OCI-LY1 (cell line): Measurements from ENCODE around the gene FURIN.
"Not testable (repeated sequence)": the region's sequence is repeated elsewhere in the genome, so short reads cannot be mapped to it uniquely, and the experiment has no call there.

Source experiments
- H2AFZ ChIP-seq: fragments of 200-600 bp; sonication (generic), shearing (Covaris generic); 2 replicates; pipeline ENCODE4 v1.6.0; 2014; ENCODE audit warnings: antibody characterized with exemption, mild to moderate bottlenecking, low read length
- H3F3A ChIP-seq: fragments of 200-600 bp; sonication (generic), shearing (Covaris generic); 2 replicates; pipeline ENCODE4 v1.6.0; 2014; ENCODE audit warnings: mild to moderate bottlenecking, antibody characterized with exemption, low read length, moderate library complexity; ENCODE audit not compliant: insufficient read depth
- H3K27ac ChIP-seq: fragments of 200-600 bp; sonication (generic); 2 replicates; pipeline ENCODE4 v1.5.1; 2014; ENCODE audit warnings: low read length, mixed run types, mild to moderate bottlenecking, low read depth; ENCODE audit not compliant: poor library complexity, severe bottlenecking
- H3K27me3 ChIP-seq: fragments of 200-600 bp; sonication (generic); 2 replicates; pipeline ENCODE4 v1.6.0; 2014; ENCODE audit warnings: antibody characterized with exemption, mild to moderate bottlenecking, low read length, moderate library complexity; ENCODE audit not compliant: insufficient read depth
- H3K36me3 ChIP-seq: fragments of 200-600 bp; sonication (generic); 2 replicates; pipeline ENCODE4 v1.6.1; 2014; ENCODE audit warnings: mild to moderate bottlenecking, antibody characterized with exemption, low read length, moderate library complexity, mixed read lengths; ENCODE audit not compliant: insufficient read depth
- H3K4me1 ChIP-seq: fragments of 200-600 bp; sonication (generic); 2 replicates; pipeline ENCODE4 v1.5.1; 2014; ENCODE audit warnings: mild to moderate bottlenecking, low read length, moderate library complexity; ENCODE audit not compliant: insufficient read depth, severe bottlenecking
- H3K4me2 ChIP-seq: fragments of 200-600 bp; sonication (generic), shearing (Covaris generic); 2 replicates; pipeline ENCODE4 v1.6.1; 2014; ENCODE audit warnings: low read length
- H3K4me3 ChIP-seq: fragments of 200-600 bp; sonication (generic); 2 replicates; pipeline ENCODE4 v1.5.1; 2014; ENCODE audit warnings: low read length, low read depth, mild to moderate bottlenecking, mixed read lengths; ENCODE audit not compliant: poor library complexity, severe bottlenecking
- H3K79me2 ChIP-seq: fragments of 200-600 bp; shearing (Covaris generic); 2 replicates; pipeline ENCODE4 v1.6.1; 2016; ENCODE audit warnings: mixed run types, low read length, mixed read lengths; ENCODE audit not compliant: insufficient read depth
- H3K9ac ChIP-seq: fragments of 200-600 bp; sonication (generic), shearing (Covaris generic); 2 replicates; pipeline ENCODE4 v1.6.1; 2014; ENCODE audit warnings: mild to moderate bottlenecking, low read length, mixed read lengths
- H3K9me2 ChIP-seq: fragments of 200-600 bp; sonication (generic), shearing (Covaris generic); 2 replicates; pipeline ENCODE4 v1.6.1; 2014; ENCODE audit warnings: low read depth, mild to moderate bottlenecking, low read length, mixed read lengths
- H3K9me3 ChIP-seq: fragments of 200-600 bp; shearing (Covaris generic); 2 replicates; pipeline ENCODE4 v1.6.1; 2014; ENCODE audit warnings: low read length, mixed read lengths
- H4K20me1 ChIP-seq: fragments of 200-600 bp; sonication (generic), shearing (Covaris generic); 2 replicates; pipeline ENCODE4 v1.6.0; 2016; ENCODE audit warnings: mild to moderate bottlenecking, low read length; ENCODE audit not compliant: insufficient read depth
- EZH2 ChIP-seq: fragments of 200-600 bp; sonication (generic), shearing (Covaris generic); IDR thresholded peaks from 2 replicates; pipeline ENCODE4 v1.8.0; 2017; ENCODE audit warnings: borderline replicate concordance, mixed run types, mild to moderate bottlenecking, antibody characterized with exemption, low read length, moderate library complexity, mixed read lengths
- TF ChIP-seq, protein P1 (sequence below): fragments of 200-600 bp; sonication (generic), shearing (Covaris generic); IDR thresholded peaks from 2 replicates; pipeline ENCODE4 v1.5.1; 2017; ENCODE audit warnings: mild to moderate bottlenecking, antibody characterized with exemption, low read length, moderate library complexity, mixed read lengths

The FURIN gene

GRCh38 chr15:90906181-90906849 is 37.9 kb downstream of the FURIN start:
- no peaks in the 10 kb centered on the region for H3K9me2 ChIP-seq
- H2AFZ ChIP-seq, result no peak overlapping the region
- TF ChIP-seq EZH2, result no peak
- TF ChIP-seq, protein P1, sequence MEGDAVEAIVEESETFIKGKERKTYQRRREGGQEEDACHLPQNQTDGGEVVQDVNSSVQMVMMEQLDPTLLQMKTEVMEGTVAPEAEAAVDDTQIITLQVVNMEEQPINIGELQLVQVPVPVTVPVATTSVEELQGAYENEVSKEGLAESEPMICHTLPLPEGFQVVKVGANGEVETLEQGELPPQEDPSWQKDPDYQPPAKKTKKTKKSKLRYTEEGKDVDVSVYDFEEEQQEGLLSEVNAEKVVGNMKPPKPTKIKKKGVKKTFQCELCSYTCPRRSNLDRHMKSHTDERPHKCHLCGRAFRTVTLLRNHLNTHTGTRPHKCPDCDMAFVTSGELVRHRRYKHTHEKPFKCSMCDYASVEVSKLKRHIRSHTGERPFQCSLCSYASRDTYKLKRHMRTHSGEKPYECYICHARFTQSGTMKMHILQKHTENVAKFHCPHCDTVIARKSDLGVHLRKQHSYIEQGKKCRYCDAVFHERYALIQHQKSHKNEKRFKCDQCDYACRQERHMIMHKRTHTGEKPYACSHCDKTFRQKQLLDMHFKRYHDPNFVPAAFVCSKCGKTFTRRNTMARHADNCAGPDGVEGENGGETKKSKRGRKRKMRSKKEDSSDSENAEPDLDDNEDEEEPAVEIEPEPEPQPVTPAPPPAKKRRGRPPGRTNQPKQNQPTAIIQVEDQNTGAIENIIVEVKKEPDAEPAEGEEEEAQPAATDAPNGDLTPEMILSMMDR, result no peak
- peaks cover 18% of the 10 kb centered on the region for H3K4me1 ChIP-seq
- no peaks in the 10 kb centered on the region for H3K27me3 ChIP-seq
- H3K4me3 ChIP-seq, result no peak overlapping the region
- H3K27ac ChIP-seq, result no peak overlapping the region
- H3K4me2 ChIP-seq, result no peak overlapping the region
- H3K36me3 ChIP-seq, result peaks cover 42% of the 10 kb centered on the region
- H3K79me2 ChIP-seq, result no peaks in the 10 kb centered on the region
- H3K9me3 ChIP-seq, result no peaks in the 10 kb centered on the region
- H3F3A ChIP-seq, result peaks cover 4% of the 10 kb centered on the region; the same call in 1 of the 2 replicates
- no peak overlapping the region for H3K9ac ChIP-seq
- no peaks in the 10 kb centered on the region for H4K20me1 ChIP-seq

DNA sequence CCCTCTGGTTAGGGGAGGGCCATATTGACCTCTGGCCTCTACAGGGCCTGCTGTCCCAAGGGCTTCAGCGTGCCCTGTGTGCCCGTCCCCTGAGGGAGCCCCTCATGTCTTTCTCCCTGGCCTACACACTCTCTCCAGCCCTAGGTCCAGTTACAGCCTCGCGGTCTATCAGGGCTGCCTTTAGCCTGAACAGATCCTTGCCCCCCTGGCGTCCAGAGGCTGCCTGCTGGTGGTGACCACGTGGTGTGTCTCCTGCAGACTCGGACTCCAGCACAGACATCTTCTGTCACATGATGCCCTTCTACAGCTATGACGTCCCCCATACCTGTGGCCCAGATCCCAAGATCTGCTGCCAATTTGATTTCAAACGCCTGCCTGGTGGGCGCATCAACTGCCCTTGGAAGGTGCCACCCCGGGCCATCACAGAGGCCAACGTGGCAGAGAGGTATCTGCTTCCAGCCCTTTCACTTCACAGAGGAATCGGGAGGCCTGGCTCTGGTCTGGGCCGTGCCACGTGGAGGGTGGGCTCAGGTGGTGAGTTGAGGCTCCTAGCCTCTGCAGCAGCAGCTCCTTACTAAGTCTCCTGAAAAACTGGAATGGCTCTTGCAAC is 38.8 kb downstream of the FURIN start:
- H3K9ac ChIP-seq, result no peak overlapping the region
- no peaks in the 10 kb centered on the region for H3K9me2 ChIP-seq
- no peak overlapping the region for H2AFZ ChIP-seq
- H3K4me2 ChIP-seq, result no peak overlapping the region
- H3K36me3 ChIP-seq, result peaks cover 50% of the 10 kb centered on the region
- H3F3A ChIP-seq, result peaks cover 4% of the 10 kb centered on the region; the same call in 1 of the 2 replicates
- peaks cover 10% of the 10 kb centered on the region for H3K4me1 ChIP-seq
- H3K9me3 ChIP-seq, result no peaks in the 10 kb centered on the region
- H3K27me3 ChIP-seq, result no peaks in the 10 kb centered on the region
- no peaks in the 10 kb centered on the region for H4K20me1 ChIP-seq
- no peaks in the 10 kb centered on the region for H3K79me2 ChIP-seq
- no peak for TF ChIP-seq EZH2
- TF ChIP-seq, protein P1, result no peak
- H3K27ac ChIP-seq, result no peak overlapping the region
- H3K4me3 ChIP-seq, result no peak overlapping the region

GRCh38 chr15:90907838-90908507 is 39.6 kb downstream of the FURIN start:
- H3K27ac ChIP-seq, result no peak overlapping the region
- H3K79me2 ChIP-seq, result no peaks in the 10 kb centered on the region
- H3F3A ChIP-seq, result peaks cover 4% of the 10 kb centered on the region; the same call in 1 of the 2 replicates
- H3K9me3 ChIP-seq, result no peaks in the 10 kb centered on the region
- TF ChIP-seq, protein P1, result no peak
- no peak for TF ChIP-seq EZH2
- H3K9ac ChIP-seq, result no peak overlapping the region
- H3K9me2 ChIP-seq, result no peaks in the 10 kb centered on the region
- no peak overlapping the region for H3K4me2 ChIP-seq
- H4K20me1 ChIP-seq, result no peaks in the 10 kb centered on the region
- H3K27me3 ChIP-seq, result no peaks in the 10 kb centered on the region
- peaks cover 59% of the 10 kb centered on the region for H3K36me3 ChIP-seq
- no peak overlapping the region for H2AFZ ChIP-seq
- no peak overlapping the region for H3K4me3 ChIP-seq
- peaks cover 10% of the 10 kb centered on the region for H3K4me1 ChIP-seq

DNA sequence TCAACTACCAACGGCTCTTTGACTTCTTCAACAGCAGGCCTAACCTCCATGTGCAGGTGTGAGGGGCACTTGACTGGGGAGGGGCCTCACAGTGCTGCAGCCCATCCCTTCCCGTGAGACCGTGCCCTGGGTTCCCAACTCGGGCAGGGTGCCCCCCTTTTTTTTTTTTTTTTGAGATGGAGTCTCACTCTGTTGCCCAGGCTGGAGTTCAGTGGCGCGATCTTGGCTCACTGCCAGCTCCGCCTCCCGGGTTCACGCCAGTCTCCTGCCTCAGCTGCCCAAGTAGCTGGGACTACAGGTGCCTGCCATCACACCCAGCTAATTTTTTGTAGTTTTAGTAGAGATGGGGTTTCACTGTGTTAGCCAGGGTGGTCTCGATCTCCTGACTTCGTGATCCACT is 41.1 kb downstream of the FURIN start:
- H3F3A ChIP-seq, H3K27ac ChIP-seq, H3K4me1 ChIP-seq, H3K9me2 ChIP-seq, H3K79me2 ChIP-seq, H2AFZ ChIP-seq, H3K9me3 ChIP-seq, H3K4me3 ChIP-seq, H3K9ac ChIP-seq, H3K4me2 ChIP-seq, H3K27me3 ChIP-seq, H4K20me1 ChIP-seq: not testable (repeated sequence)
- peaks cover 72% of the 10 kb centered on the region for H3K36me3 ChIP-seq
